Large intestine (tissue), 12 donors: ENCODE results near the gene CPNE1. TPM values are rescaled to one million over a fixed set of nuclear protein-coding genes. Genes with fewer than 3 reads are reported as not detected.
"Not testable (repeated sequence)": the region's sequence is repeated elsewhere in the genome, so short reads cannot be mapped to it uniquely, and the experiment has no call there.

Source experiments
- DNase-seq, 2 donors: peaks; one replicate each; pipeline versions ENCODE4 v3.0.0 to v3.0.0-alpha.2; 2013
- H3K27ac ChIP-seq: one replicate; pipeline ENCODE4 v1.5.1; 2013; ENCODE audit warnings: low read length
- H3K27me3 ChIP-seq: 2 replicates; pipeline ENCODE4 v1.6.1; 2013; ENCODE audit warnings: low read length; ENCODE audit not compliant: control insufficient read depth, insufficient read depth
- H3K36me3 ChIP-seq: 2 replicates; pipeline ENCODE4 v1.6.1; 2013; ENCODE audit warnings: low read length; ENCODE audit not compliant: control insufficient read depth, insufficient read depth
- H3K4me1 ChIP-seq: one replicate; pipeline ENCODE4 v1.6.1; 2013; ENCODE audit warnings: low read length; ENCODE audit not compliant: control insufficient read depth, insufficient read depth
- H3K4me3 ChIP-seq: one replicate; pipeline ENCODE4 v1.5.1; 2013; ENCODE audit warnings: low read length
- H3K9me3 ChIP-seq: one replicate; pipeline ENCODE4 v1.6.1; 2013; ENCODE audit warnings: mild to moderate bottlenecking, low read depth, low read length, moderate library complexity; ENCODE audit not compliant: control insufficient read depth
- WGBS: methylation state at CpG from one replicate; pipeline ENCODE4 v1.1.5; 2013; ENCODE audit warnings: low lambda C conversion rate; ENCODE audit not compliant: insufficient coverage; 5-methylcytosine and 5-hydroxymethylcytosine counted together
- long read RNA-seq, 11 donors: transcript quantifications; one replicate each; lab custom pipeline, GENCODE V29; 2026
- polyA plus RNA-seq: library from polyadenylated mRNA; unstranded; fragments of 120-200 nt; gene quantifications from one replicate; pipeline ENCODE4 v1.2.1, GENCODE V29; 2013

CPNE1 gene
- 150 TPM for polyA plus RNA-seq
- long read RNA-seq, donor 1, transcript CPNE1-221 (2 exons, 625 nt): major isoform, 17 of 20 reads
- long read RNA-seq, donor 1, partial matches to known transcripts: 0 of 20 reads
- long read RNA-seq, donor 1, other reads (novel, unspliced or antisense): 0 of 20 reads
- long read RNA-seq, donor 2, transcript CPNE1-221 (2 exons, 625 nt): major isoform, 48 of 59 reads
- long read RNA-seq, donor 2, partial matches to known transcripts: 0 of 59 reads
- long read RNA-seq, donor 2, other reads (novel, unspliced or antisense): 6 of 59 reads
- long read RNA-seq, donor 3, transcript CPNE1-204 (16 exons, 1,928 nt): minor isoform, 5 of 64 reads
- long read RNA-seq, donor 3, transcript CPNE1-221 (2 exons, 625 nt): major isoform, 58 of 64 reads
- long read RNA-seq, donor 3, partial matches to known transcripts: 0 of 64 reads
- long read RNA-seq, donor 3, other reads (novel, unspliced or antisense): 0 of 64 reads
- long read RNA-seq, donor 4, partial matches to known transcripts: 0 of 4 reads
- long read RNA-seq, donor 4, other reads (novel, unspliced or antisense): 0 of 4 reads
- long read RNA-seq, donor 5, transcript CPNE1-221 (2 exons, 625 nt): major isoform, 29 of 38 reads
- long read RNA-seq, donor 5, transcript CPNE1-204 (16 exons, 1,928 nt): minor isoform, 7 of 38 reads
- long read RNA-seq, donor 5, partial matches to known transcripts: 0 of 38 reads
- long read RNA-seq, donor 5, other reads (novel, unspliced or antisense): 0 of 38 reads
- long read RNA-seq, donor 6, transcript CPNE1-221 (2 exons, 625 nt): major isoform, 32 of 37 reads
- long read RNA-seq, donor 6, partial matches to known transcripts: 0 of 37 reads
- long read RNA-seq, donor 6, other reads (novel, unspliced or antisense): 0 of 37 reads
- long read RNA-seq, donor 7, transcript CPNE1-221 (2 exons, 625 nt): major isoform, 24 of 29 reads
- long read RNA-seq, donor 7, partial matches to known transcripts: 0 of 29 reads
- long read RNA-seq, donor 7, other reads (novel, unspliced or antisense): 0 of 29 reads
- long read RNA-seq, donor 8, transcript CPNE1-221 (2 exons, 625 nt): major isoform, 62 of 72 reads
- long read RNA-seq, donor 8, transcript CPNE1-204 (16 exons, 1,928 nt): minor isoform, 8 of 72 reads
- long read RNA-seq, donor 8, partial matches to known transcripts: 0 of 72 reads
- long read RNA-seq, donor 8, other reads (novel, unspliced or antisense): 0 of 72 reads
- long read RNA-seq, donor 9, transcript CPNE1-204 (16 exons, 1,928 nt): minor isoform, 7 of 34 reads
- long read RNA-seq, donor 9, transcript CPNE1-221 (2 exons, 625 nt): major isoform, 26 of 34 reads
- long read RNA-seq, donor 9, partial matches to known transcripts: 0 of 34 reads
- long read RNA-seq, donor 9, other reads (novel, unspliced or antisense): 0 of 34 reads
- long read RNA-seq, donor 10, transcript CPNE1-221 (2 exons, 625 nt): major isoform, 32 of 52 reads
- long read RNA-seq, donor 10, transcript CPNE1-204 (16 exons, 1,928 nt): minor isoform, 11 of 52 reads
- long read RNA-seq, donor 10, partial matches to known transcripts: 0 of 52 reads
- long read RNA-seq, donor 10, other reads (novel, unspliced or antisense): 7 of 52 reads
- long read RNA-seq, donor 11, transcript CPNE1-221 (2 exons, 625 nt): major isoform, 21 of 24 reads
- long read RNA-seq, donor 11, partial matches to known transcripts: 0 of 24 reads
- long read RNA-seq, donor 11, other reads (novel, unspliced or antisense): 0 of 24 reads

DNA sequence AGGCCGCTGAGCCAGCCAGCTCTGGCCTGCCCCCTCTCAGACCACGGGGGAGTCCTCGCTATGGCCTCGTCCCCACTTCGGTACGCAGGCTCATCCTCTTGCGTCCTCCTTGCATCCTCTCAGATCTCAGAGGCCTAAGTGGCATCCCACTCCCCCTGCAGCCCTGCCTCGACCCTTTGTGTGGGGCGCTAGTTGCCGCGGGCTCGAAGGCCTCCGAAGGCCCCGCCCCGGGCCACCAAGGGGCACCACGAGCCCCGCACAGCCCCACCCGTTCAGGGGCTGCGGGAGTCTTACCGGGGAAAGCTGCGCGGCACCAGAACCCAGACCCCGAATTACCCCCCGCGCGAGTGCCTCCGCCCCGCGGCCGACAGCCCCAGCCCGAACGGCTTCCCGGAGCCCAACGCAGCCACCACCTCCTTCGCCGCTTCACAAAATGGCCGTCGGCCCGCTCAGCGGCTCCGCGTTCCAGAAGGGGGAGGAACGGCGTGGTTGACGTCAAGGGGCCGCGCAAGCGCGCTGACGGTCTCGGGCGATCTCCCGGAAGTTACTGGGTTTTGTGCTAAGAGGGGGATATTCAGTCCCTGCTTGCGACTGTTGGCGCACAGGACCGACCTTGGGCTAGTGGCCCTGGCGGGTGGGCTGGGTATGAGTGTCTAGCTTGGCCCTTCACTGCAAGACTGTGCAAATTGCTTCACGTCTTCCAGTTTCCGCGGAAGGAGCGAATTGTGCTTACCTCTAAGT lies at the start of gene CPNE1, which contains the start of gene RBM12:
Gene CPNE1, minus strand, starts transcription at position 435 of the 741 bp plus-strand sequence. CDS start 31,977 bp downstream, outside the sequence.
Gene RBM12, minus strand, starts transcription at position 435 of the 741 bp plus-strand sequence. CDS start 9,578 bp downstream, outside the sequence.
- no peaks in the 10 kb centered on the region for H3K27me3 ChIP-seq
- peak within 1 kb of the TSS; percentile 97 for H3K27ac ChIP-seq
- H3K4me1 ChIP-seq: peaks cover 4% of the 10 kb centered on the region
- peaks cover 10% of the 10 kb centered on the region for H3K36me3 ChIP-seq
- H3K4me3 ChIP-seq: peak within 1 kb of the TSS; percentile 82
- H3K9me3 ChIP-seq: peaks cover 3% of the 10 kb centered on the region
- no CpG with 5 or more reads among the region's 61 CpGs for WGBS
- peak; percentile 94 to 97 for DNase-seq

DNA sequence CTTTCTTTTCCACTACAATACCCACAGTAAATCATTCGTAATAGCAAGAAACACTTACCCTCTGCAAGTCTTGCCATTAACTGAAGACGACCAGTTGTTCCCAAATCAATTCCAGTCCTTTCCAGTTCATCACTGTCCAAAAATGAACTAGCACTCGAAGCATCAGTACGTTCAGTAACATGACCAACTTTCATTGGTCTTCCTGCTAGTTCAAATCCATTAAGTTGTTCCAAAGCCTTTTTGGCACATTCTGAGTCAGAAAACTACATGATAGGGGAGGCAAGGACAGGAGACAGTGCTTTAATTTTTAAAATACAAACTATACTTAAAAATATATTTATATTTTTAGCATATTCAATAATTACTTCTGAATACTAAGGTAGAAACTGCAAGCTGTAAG lies 49.4 kb upstream of the CPNE1 start:
- no peak overlapping the region for H3K4me3 ChIP-seq
- peaks cover 77% of the 10 kb centered on the region for H3K36me3 ChIP-seq
- WGBS: 100% methylated on average over 4 of the region's 4 CpGs
- no peaks in the 10 kb centered on the region for H3K9me3 ChIP-seq
- DNase-seq: no peak
- H3K27me3 ChIP-seq: no peaks in the 10 kb centered on the region
- H3K4me1 ChIP-seq: no peaks in the 10 kb centered on the region
- H3K27ac ChIP-seq: no peak overlapping the region

DNA sequence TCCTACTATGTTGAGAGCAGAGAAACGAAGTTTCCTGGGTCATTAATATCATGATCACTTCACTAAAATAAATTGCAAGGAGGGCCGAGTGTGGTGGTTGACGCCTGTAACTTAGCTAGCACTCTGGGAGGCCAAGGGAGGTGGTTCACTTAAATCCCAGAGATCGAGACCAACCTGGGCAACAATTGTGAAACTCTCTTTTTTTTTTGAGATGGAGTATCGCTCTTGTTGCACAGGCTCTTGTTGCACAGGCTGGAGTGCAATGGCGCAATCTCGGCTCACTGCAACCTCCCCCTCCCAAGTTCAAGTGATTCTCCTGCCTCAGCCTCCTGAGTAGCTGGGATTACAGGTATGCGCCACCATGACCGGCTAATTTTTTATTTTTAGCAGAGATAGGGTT lies 48.4 kb upstream of the CPNE1 start:
- not testable (repeated sequence) for H3K27ac ChIP-seq, DNase-seq, H3K4me1 ChIP-seq, H3K27me3 ChIP-seq, H3K9me3 ChIP-seq, H3K4me3 ChIP-seq
- 100% methylated on average over 2 of the region's 9 CpGs for WGBS
- H3K36me3 ChIP-seq: peaks cover 74% of the 10 kb centered on the region

DNA sequence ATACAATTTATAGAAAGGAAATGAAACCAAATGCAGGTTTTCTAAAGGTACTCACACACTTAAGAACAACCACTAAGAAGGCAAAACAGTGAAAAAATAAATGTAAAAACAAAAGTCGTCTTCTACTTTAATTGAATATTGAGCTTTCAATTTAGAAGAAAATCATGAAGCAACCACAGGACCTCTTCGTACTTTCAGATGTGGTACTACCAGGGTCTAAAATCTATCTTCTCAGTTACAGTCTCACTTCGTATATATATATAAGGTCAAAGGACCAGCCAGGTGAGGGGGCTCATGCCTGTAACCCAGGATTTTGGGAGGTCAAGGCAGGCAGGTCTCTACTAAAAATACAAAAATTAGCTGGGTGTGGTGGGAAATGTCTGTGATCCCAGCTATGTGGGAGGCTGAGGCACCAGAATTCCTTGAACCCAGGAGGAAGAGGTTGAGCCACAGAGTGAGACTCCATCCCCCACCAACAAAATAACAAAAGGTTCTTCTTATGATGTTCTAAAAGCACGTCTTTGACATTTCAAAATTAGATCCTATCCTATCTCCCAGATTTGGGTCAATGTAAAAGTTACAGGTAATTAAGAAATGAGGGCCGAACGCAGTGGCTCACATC lies 47.0 kb upstream of the CPNE1 start:
- no peak overlapping the region for H3K27ac ChIP-seq
- WGBS: 93% methylated on average over 2 of the region's 6 CpGs

DNA sequence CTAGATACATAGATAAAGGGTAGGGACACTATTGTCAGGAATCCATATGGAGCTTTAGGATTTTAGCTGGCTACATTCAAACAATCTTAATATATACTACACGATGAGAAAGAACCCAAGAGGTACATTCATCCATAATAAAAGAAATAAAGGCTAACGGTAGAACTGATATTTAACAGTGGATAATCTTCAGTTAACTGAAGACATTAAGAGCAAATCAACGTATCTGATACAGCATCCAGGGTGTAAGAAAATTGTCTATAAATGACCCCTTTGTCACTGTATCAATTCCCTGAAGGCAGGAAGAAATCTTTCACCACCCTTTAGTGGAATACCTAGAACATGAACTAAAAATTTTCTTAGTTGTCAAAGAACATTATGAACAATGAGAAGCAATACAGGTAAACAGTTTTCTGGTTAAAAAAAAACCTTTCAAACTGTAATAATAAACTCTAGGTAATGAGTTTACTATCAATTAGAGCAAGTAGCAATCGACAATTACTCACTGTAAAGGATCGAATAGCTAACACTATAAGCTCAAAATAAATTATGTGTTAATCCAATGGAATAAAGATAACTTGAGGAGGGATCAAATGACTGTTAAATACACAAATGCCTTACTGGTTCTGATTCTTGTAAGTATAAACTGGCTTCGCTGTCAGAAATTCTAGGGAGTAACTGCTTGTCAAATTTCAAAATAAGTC lies 46.3 kb upstream of the CPNE1 start:
- H3K27me3 ChIP-seq: no peaks in the 10 kb centered on the region
- no peaks in the 10 kb centered on the region for H3K4me1 ChIP-seq
- no peak for DNase-seq
- H3K36me3 ChIP-seq: peaks cover 66% of the 10 kb centered on the region
- no peak overlapping the region for H3K4me3 ChIP-seq
- WGBS: 14% methylated on average over 1 of the region's 6 CpGs
- H3K9me3 ChIP-seq: no peaks in the 10 kb centered on the region
- no peak overlapping the region for H3K27ac ChIP-seq

More for the DNA sequence above, 47.0 kb upstream of the CPNE1 start:
- Histone ChIP-seq H3K9me3 (no peaks in the 10 kb centered on the region), H3K27me3 (no peaks in the 10 kb centered on the region), H3K4me3 (no peak overlapping the region), H3K4me1 (no peaks in the 10 kb centered on the region), H3K36me3 (peaks cover 68% of the 10 kb centered on the region)
- no peak for DNase-seq

DNA sequence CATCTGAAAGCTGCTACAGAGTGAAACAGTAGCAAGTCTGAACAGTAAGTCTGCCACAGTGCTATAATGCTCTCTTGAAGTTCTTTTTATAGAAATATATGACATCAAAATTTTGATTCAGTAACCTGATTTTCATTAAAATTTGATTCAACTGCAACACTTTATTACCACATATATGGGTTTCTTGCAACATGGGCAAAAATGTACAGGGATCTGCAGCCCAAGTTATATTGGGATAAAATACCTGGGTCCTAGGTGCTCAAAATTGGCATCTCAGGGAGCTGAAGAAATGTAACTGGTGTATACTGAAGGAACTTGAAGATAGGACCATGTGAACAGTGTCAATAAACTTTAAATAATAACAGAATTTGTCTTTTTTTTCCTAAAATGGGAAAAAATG lies 45.3 kb upstream of the CPNE1 start:
- no peak overlapping the region for H3K4me3 ChIP-seq
- no peak for DNase-seq
- no peaks in the 10 kb centered on the region for H3K4me1 ChIP-seq
- peaks cover 65% of the 10 kb centered on the region for H3K36me3 ChIP-seq
- H3K27ac ChIP-seq: no peak overlapping the region
- H3K9me3 ChIP-seq: no peaks in the 10 kb centered on the region
- no peaks in the 10 kb centered on the region for H3K27me3 ChIP-seq

DNA sequence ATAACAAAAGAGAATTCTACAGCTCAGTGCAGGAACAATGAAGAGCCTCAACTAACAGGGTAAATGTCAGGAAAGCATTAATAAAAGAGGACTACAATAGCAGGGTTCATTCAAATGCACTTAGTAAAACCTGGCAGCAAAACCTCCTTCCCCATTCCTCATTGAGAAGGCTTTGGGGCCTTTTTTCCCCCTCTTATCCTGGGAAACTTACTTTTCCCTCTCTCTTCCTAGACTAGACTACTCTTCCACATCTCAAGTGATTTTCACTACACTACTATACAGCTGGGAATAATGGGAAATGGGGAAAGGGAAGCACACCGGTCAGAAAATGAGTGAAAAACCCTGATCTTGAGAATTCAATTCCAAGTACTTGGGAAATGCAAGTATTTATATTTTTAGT lies 44.6 kb upstream of the CPNE1 start:
- Histone ChIP-seq H3K9me3 (no peaks in the 10 kb centered on the region), H3K27ac (no peak overlapping the region), H3K27me3 (no peaks in the 10 kb centered on the region), H3K4me1 (no peaks in the 10 kb centered on the region), H3K4me3 (no peak overlapping the region), H3K36me3 (peaks cover 70% of the 10 kb centered on the region)
- WGBS: 100% methylated on average over 1 of the region's 1 CpG
- no peak for DNase-seq

DNA sequence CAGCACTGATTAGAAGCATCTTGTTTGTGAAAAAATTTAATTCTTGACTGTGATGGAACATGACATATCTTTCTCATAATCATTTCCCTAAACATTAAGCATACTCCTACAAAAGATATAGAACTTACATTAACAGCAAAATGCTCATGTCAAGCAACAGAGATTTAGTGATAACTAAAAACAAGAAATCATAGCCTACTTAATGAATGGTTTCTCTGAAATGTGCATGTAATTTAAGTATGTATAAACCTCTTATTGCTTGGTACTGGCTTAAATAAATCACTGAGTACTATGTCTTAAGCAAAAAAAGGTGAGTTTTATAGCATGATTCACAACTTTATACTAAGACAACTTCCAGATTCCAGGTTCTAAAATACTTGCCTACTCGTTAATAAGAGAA lies 43.8 kb upstream of the CPNE1 start:
- no CpG with 5 or more reads among the region's 1 CpG for WGBS
- DNase-seq: no peak
- Histone ChIP-seq H3K4me3 (no peak overlapping the region), H3K27ac (no peak overlapping the region), H3K36me3 (peaks cover 69% of the 10 kb centered on the region), H3K9me3 (no peaks in the 10 kb centered on the region), H3K4me1 (no peaks in the 10 kb centered on the region), H3K27me3 (no peaks in the 10 kb centered on the region)
